ENCODE data around the gene FGF12. TPM values are rescaled to one million over a fixed set of nuclear protein-coding genes. Genes with fewer than 3 reads are reported as not detected.

FGF12 gene
- polyA plus RNA-seq, 2 of the 4 experiments (the other 2 are of a cell fraction), result 0.63 to 1.1 TPM

DNA sequence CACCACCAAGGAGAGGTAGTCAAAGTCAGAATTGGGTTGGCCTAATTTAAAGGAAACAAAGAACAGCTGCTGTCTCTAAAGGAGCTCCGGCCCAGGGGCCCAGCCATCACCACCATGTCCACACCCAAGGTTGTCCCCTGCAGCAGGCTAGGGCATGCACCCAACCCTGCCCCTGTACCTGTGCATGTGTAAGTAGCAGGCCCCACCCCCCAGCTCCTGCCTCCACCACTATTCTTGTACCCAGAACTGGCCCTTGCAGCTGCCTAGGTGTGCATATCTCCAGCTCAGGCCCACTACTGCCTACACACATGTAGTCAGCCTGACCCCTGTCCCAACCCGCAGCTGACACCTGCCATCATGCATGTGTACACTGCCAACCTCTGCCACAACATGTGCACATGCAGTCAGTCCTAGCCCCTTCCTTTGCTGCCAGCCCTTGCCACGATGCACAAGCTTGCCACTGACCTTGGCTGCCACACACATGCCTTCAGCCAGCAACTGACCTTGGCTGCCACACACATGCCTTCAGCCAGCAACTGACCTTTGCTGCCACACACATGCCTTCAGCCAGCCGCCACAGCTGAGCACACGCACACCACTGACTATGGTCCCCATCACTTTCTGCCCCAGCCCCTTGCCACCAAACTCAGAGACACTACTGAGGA is 39.7 kb downstream of the FGF12 start:
- no peak for DNase-seq (ENCODE audit: low read depth in 1 of 2, low spot score in 1 of 2)
- TF ChIP-seq RNF2 (IDR thresholded peaks at IDR 0.05; ENCODE audit: borderline replicate concordance, low read depth) (no peak), ZNF302 (CRISPR knock-in tag; IDR thresholded peaks at IDR 0.05) (no peak), ZFP36 (IDR thresholded peaks at IDR 0.05; ENCODE audit: borderline replicate concordance, partially characterized antibody) (no peak), ZSCAN20 (CRISPR knock-in tag; IDR thresholded peaks at IDR 0.05) (no peak), BHLHE40 (IDR thresholded peaks at IDR 0.05; ENCODE audit: low read depth, low read length) (no peak), MAFK (IDR thresholded peaks at IDR 0.05; ENCODE audit: partially characterized antibody) (no peak), ESRRA (IDR thresholded peaks at IDR 0.05; ENCODE audit: borderline replicate concordance, low read length) (no peak), CHD4 (IDR thresholded peaks at IDR 0.05; ENCODE audit: borderline replicate concordance) (no peak), KDM1A (IDR thresholded peaks at IDR 0.05; ENCODE audit: low read depth) (no peak), CEBPB (IDR thresholded peaks at IDR 0.05) (no peak), TP53 (CRISPR knock-in tag; IDR thresholded peaks at IDR 0.05) (no peak), EHF (CRISPR knock-in tag; IDR thresholded peaks at IDR 0.05) (no peak), RAD21 (conservative IDR thresholded peaks at IDR 0.05 in 1 of 2, IDR thresholded peaks at IDR 0.05 in 1 of 2) (no peak), HOXB13 (CRISPR knock-in tag; IDR thresholded peaks at IDR 0.05; ENCODE audit: low read depth) (no peak), POLR2A (IDR thresholded peaks at IDR 0.05; ENCODE audit: low read length) (no peak)
- TF ChIP-seq, protein P1, sequence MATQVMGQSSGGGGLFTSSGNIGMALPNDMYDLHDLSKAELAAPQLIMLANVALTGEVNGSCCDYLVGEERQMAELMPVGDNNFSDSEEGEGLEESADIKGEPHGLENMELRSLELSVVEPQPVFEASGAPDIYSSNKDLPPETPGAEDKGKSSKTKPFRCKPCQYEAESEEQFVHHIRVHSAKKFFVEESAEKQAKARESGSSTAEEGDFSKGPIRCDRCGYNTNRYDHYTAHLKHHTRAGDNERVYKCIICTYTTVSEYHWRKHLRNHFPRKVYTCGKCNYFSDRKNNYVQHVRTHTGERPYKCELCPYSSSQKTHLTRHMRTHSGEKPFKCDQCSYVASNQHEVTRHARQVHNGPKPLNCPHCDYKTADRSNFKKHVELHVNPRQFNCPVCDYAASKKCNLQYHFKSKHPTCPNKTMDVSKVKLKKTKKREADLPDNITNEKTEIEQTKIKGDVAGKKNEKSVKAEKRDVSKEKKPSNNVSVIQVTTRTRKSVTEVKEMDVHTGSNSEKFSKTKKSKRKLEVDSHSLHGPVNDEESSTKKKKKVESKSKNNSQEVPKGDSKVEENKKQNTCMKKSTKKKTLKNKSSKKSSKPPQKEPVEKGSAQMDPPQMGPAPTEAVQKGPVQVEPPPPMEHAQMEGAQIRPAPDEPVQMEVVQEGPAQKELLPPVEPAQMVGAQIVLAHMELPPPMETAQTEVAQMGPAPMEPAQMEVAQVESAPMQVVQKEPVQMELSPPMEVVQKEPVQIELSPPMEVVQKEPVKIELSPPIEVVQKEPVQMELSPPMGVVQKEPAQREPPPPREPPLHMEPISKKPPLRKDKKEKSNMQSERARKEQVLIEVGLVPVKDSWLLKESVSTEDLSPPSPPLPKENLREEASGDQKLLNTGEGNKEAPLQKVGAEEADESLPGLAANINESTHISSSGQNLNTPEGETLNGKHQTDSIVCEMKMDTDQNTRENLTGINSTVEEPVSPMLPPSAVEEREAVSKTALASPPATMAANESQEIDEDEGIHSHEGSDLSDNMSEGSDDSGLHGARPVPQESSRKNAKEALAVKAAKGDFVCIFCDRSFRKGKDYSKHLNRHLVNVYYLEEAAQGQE (IDR thresholded peaks at IDR 0.05), result no peak
- TF ChIP-seq, protein P2, sequence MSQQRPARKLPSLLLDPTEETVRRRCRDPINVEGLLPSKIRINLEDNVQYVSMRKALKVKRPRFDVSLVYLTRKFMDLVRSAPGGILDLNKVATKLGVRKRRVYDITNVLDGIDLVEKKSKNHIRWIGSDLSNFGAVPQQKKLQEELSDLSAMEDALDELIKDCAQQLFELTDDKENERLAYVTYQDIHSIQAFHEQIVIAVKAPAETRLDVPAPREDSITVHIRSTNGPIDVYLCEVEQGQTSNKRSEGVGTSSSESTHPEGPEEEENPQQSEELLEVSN (IDR thresholded peaks at IDR 0.05; ENCODE audit: borderline replicate concordance, low read depth), result no peak
- TF ChIP-seq, protein P3, sequence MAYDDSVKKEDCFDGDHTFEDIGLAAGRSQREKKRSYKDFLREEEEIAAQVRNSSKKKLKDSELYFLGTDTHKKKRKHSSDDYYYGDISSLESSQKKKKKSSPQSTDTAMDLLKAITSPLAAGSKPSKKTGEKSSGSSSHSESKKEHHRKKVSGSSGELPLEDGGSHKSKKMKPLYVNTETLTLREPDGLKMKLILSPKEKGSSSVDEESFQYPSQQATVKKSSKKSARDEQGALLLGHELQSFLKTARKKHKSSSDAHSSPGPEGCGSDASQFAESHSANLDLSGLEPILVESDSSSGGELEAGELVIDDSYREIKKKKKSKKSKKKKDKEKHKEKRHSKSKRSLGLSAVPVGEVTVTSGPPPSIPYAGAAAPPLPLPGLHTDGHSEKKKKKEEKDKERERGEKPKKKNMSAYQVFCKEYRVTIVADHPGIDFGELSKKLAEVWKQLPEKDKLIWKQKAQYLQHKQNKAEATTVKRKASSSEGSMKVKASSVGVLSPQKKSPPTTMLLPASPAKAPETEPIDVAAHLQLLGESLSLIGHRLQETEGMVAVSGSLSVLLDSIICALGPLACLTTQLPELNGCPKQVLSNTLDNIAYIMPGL (CRISPR knock-in tag; IDR thresholded peaks at IDR 0.05; ENCODE audit: borderline replicate concordance), result no peak
- TF ChIP-seq, protein P4, sequence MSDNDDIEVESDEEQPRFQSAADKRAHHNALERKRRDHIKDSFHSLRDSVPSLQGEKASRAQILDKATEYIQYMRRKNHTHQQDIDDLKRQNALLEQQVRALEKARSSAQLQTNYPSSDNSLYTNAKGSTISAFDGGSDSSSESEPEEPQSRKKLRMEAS (IDR thresholded peaks at IDR 0.05), result no peak
- no peak for ATAC-seq
- CTCF ChIA-PET, result no interaction called here
- POLR2A ChIA-PET, result no interaction called here
- Histone ChIP-seq H3K4me1 (no peaks in the 10 kb centered on the region), H3K27ac (no peak overlapping the region), H3K4me2 (no peak overlapping the region), H3K9me3 (no peaks in the 10 kb centered on the region), H3K4me3 (no peak overlapping the region)
- 6% methylated on average over 5 of the region's 5 CpGs for WGBS (ENCODE audit: missing lambda C conversion rate)
- no peak for FAIRE-seq

DNA sequence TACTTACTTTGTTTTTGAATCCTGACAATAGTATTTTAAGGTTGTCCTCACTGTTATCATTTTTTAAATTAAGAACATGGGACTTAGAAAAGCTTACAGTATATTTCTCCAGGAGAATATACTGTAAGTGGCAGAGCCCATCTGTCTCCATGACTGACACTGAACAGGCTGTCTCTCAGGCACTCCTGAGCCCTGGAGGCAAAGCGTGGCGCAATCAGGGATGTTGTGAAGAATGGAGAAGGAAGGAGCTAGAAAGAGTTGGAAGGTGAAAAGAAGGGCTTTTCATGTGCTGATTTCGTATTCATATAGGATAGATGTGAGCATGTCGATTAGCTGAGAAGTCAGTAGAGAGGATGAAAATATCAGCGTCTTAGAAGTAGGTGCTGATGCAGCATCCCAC is 41.5 kb downstream of the FGF12 start:
- FAIRE-seq (no peak), ATAC-seq (no peak), DNase-seq (ENCODE audit: low read depth in 1 of 2, low spot score in 1 of 2) (no peak)
- WGBS (ENCODE audit: missing lambda C conversion rate), result 41% methylated on average over 5 of the region's 5 CpGs
- H3K27ac ChIP-seq, result no peak overlapping the region
- POLR2A ChIA-PET, result no interaction called here
- CTCF ChIA-PET, result no interaction called here
- no peaks in the 10 kb centered on the region for H3K4me1 ChIP-seq
- H3K9me3 ChIP-seq, result no peaks in the 10 kb centered on the region
- H3K4me2 ChIP-seq, result no peak overlapping the region
- no peak overlapping the region for H3K4me3 ChIP-seq
- TF ChIP-seq CHD4 (IDR thresholded peaks at IDR 0.05; ENCODE audit: borderline replicate concordance), result no peak
- TF ChIP-seq KDM1A (IDR thresholded peaks at IDR 0.05; ENCODE audit: low read depth), result no peak
- TF ChIP-seq CBX8 (IDR thresholded peaks at IDR 0.05), result no peak
- TF ChIP-seq, protein P4 (IDR thresholded peaks at IDR 0.05), result no peak
- TF ChIP-seq JUNB (IDR thresholded peaks at IDR 0.05), result no peak
- TF ChIP-seq RAD21 (conservative IDR thresholded peaks at IDR 0.05 in 1 of 2, IDR thresholded peaks at IDR 0.05 in 1 of 2), result no peak
- no peak for TF ChIP-seq GATA3 (IDR thresholded peaks at IDR 0.05; ENCODE audit: borderline replicate concordance)
- TF ChIP-seq, protein P5, sequence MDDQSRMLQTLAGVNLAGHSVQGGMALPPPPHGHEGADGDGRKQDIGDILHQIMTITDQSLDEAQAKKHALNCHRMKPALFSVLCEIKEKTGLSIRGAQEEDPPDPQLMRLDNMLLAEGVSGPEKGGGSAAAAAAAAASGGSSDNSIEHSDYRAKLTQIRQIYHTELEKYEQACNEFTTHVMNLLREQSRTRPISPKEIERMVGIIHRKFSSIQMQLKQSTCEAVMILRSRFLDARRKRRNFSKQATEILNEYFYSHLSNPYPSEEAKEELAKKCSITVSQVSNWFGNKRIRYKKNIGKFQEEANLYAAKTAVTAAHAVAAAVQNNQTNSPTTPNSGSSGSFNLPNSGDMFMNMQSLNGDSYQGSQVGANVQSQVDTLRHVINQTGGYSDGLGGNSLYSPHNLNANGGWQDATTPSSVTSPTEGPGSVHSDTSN (IDR thresholded peaks at IDR 0.05), result no peak
- TF ChIP-seq EP300 (IDR thresholded peaks at IDR 0.05), result no peak
- no peak for TF ChIP-seq RCOR1 (IDR thresholded peaks at IDR 0.05; ENCODE audit: low read depth, low read length)
- TF ChIP-seq POLR2AphosphoS2 (conservative IDR thresholded peaks at IDR 0.05; ENCODE audit: low read length), result no peak
- TF ChIP-seq, protein P6, sequence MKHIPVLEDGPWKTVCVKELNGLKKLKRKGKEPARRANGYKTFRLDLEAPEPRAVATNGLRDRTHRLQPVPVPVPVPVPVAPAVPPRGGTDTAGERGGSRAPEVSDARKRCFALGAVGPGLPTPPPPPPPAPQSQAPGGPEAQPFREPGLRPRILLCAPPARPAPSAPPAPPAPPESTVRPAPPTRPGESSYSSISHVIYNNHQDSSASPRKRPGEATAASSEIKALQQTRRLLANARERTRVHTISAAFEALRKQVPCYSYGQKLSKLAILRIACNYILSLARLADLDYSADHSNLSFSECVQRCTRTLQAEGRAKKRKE (CRISPR knock-in tag; IDR thresholded peaks at IDR 0.05; ENCODE audit: low read depth), result no peak
- TF ChIP-seq, protein P2 (IDR thresholded peaks at IDR 0.05; ENCODE audit: borderline replicate concordance, low read depth), result no peak
- TF ChIP-seq MAFK (IDR thresholded peaks at IDR 0.05; ENCODE audit: partially characterized antibody), result no peak
- no peak for TF ChIP-seq FOSL2 (IDR thresholded peaks at IDR 0.05)
- no peak for TF ChIP-seq FOSL2 (CRISPR knock-in tag; IDR thresholded peaks at IDR 0.05)

Data from A549 (cell line).